Subcutaneous abdominal adipose tissue (tissue), 5 donors: Measurements from ENCODE around the gene STRBP.

ENCODE experiments used
- H3K27ac ChIP-seq: one replicate; pipeline ENCODE4 v1.7.0; 2013; ENCODE audit warnings: low read depth, mild to moderate bottlenecking, inconsistent platforms, low read length, moderate library complexity
- H3K27me3 ChIP-seq, 5 donors: one replicate each; pipeline ENCODE4 v1.7.0; 2013; ENCODE audit warnings: low read length in 5 of 5, inconsistent platforms in 1 of 5; ENCODE audit not compliant: control insufficient read depth in 5 of 5, insufficient read depth in 4 of 5
- H3K36me3 ChIP-seq, 5 donors: one replicate each; pipeline ENCODE4 v1.7.0; 2013; ENCODE audit warnings: low read length in 5 of 5; ENCODE audit not compliant: control insufficient read depth in 5 of 5, insufficient read depth in 5 of 5
- H3K4me1 ChIP-seq, 5 donors: one replicate each; pipeline ENCODE4 v1.7.0; 2013; ENCODE audit warnings: low read length in 5 of 5, mild to moderate bottlenecking in 3 of 5, moderate library complexity in 1 of 5; ENCODE audit not compliant: control insufficient read depth in 5 of 5, insufficient read depth in 5 of 5
- H3K4me3 ChIP-seq, 5 donors: one replicate each; pipeline ENCODE4 v1.7.0; 2013; ENCODE audit warnings: low read length in 5 of 5, low read depth in 1 of 5
- H3K9ac ChIP-seq, 5 donors: one replicate each; pipeline ENCODE4 v1.7.0; 2013; ENCODE audit warnings: low read length in 5 of 5, mild to moderate bottlenecking in 4 of 5, moderate library complexity in 3 of 5
- H3K9me3 ChIP-seq, 5 donors: one replicate each; pipeline ENCODE4 v1.7.0; 2013; ENCODE audit warnings: low read length in 5 of 5; ENCODE audit not compliant: control insufficient read depth in 5 of 5
- donor health status: healthy.
- donor health status: healthy.
- donor health status: healthy.
- donor health status: healthy.
- donor health status: healthy.

Gene STRBP

GRCh38 chr9:123234853-123235252 is 33.5 kb downstream of the STRBP start:
- Histone ChIP-seq H3K27ac (no peak overlapping the region), H3K9ac (no peak overlapping the region), H3K36me3 (no peaks in the 10 kb centered on the region), H3K4me3 (no peak overlapping the region), H3K9me3 (no peaks in the 10 kb centered on the region), H3K27me3 (no peaks in the 10 kb centered on the region), H3K4me1 (no peaks in the 10 kb centered on the region)

- Histone ChIP-seq H3K9me3 (no peaks in the 10 kb centered on the region), H3K27ac (no peak overlapping the region), H3K9ac (no peak overlapping the region), H3K4me1 (peaks cover 0 to 6% (median 0%) of the 10 kb centered on the region in 5 donors), H3K36me3 (no peaks in the 10 kb centered on the region), H3K27me3 (no peaks in the 10 kb centered on the region), H3K4me3 (no peak overlapping the region)
Observed at GRCh38 chr9:123232332-123232731, 36.1 kb downstream of the STRBP start.

GRCh38 chr9:123231421-123231820 is 37.0 kb downstream of the STRBP start:
- Histone ChIP-seq H3K9me3 (no peaks in the 10 kb centered on the region), H3K27ac (no peak overlapping the region), H3K36me3 (no peaks in the 10 kb centered on the region), H3K9ac (no peak overlapping the region), H3K27me3 (no peaks in the 10 kb centered on the region), H3K4me3 (no peak overlapping the region), H3K4me1 (peaks cover 0 to 6% (median 0%) of the 10 kb centered on the region in 5 donors)

- Histone ChIP-seq H3K27ac (no peak overlapping the region), H3K36me3 (no peaks in the 10 kb centered on the region), H3K9ac (no peak overlapping the region), H3K4me3 (no peak overlapping the region), H3K4me1 (peaks cover 0 to 6% (median 0%) of the 10 kb centered on the region in 5 donors), H3K27me3 (no peaks in the 10 kb centered on the region), H3K9me3 (no peaks in the 10 kb centered on the region)
Observed at GRCh38 chr9:123228967-123229366, 39.4 kb downstream of the STRBP start.

- no peaks in the 10 kb centered on the region for H3K9me3 ChIP-seq
- H3K9ac ChIP-seq: no peak overlapping the region
- no peaks in the 10 kb centered on the region for H3K36me3 ChIP-seq
- H3K4me1 ChIP-seq: peaks cover 0 to 10% (median 0%) of the 10 kb centered on the region in 5 donors
- no peak overlapping the region for H3K27ac ChIP-seq
- no peaks in the 10 kb centered on the region for H3K27me3 ChIP-seq
- H3K4me3 ChIP-seq: no peak overlapping the region
Observed at GRCh38 chr9:123225995-123226394, 42.4 kb downstream of the STRBP start.

GRCh38 chr9:123225374-123225813 is 43.0 kb downstream of the STRBP start:
- H3K4me3 ChIP-seq: no peak overlapping the region
- no peak overlapping the region for H3K27ac ChIP-seq
- peaks cover 0 to 10% (median 0%) of the 10 kb centered on the region in 5 donors for H3K4me1 ChIP-seq

GRCh38 chr9:123220127-123220526 is 48.3 kb downstream of the STRBP start:
- H3K9ac ChIP-seq: no peak overlapping the region
- no peaks in the 10 kb centered on the region for H3K27me3 ChIP-seq
- H3K27ac ChIP-seq: no peak overlapping the region
- peaks cover 0 to 4% (median 0%) of the 10 kb centered on the region in 5 donors for H3K4me1 ChIP-seq
- no peaks in the 10 kb centered on the region for H3K36me3 ChIP-seq
- H3K9me3 ChIP-seq: no peaks in the 10 kb centered on the region
- no peak overlapping the region for H3K4me3 ChIP-seq

More at GRCh38 chr9:123225374-123225813, 43.0 kb downstream of the STRBP start:
- Histone ChIP-seq H3K27me3 (no peaks in the 10 kb centered on the region), H3K9ac (no peak overlapping the region), H3K9me3 (no peaks in the 10 kb centered on the region), H3K36me3 (no peaks in the 10 kb centered on the region)

GRCh38 chr9:123218831-123219230 is 49.6 kb downstream of the STRBP start:
- Histone ChIP-seq H3K9ac (no peak overlapping the region), H3K4me3 (no peak overlapping the region), H3K9me3 (no peaks in the 10 kb centered on the region), H3K27ac (no peak overlapping the region), H3K27me3 (no peaks in the 10 kb centered on the region), H3K36me3 (no peaks in the 10 kb centered on the region), H3K4me1 (peaks cover 0 to 4% (median 0%) of the 10 kb centered on the region in 5 donors)

GRCh38 chr9:123217128-123217654 is 51.2 kb downstream of the STRBP start:
- H3K4me3 ChIP-seq: no peak overlapping the region
- H3K4me1 ChIP-seq: no peaks in the 10 kb centered on the region
- no peak overlapping the region for H3K9ac ChIP-seq
- no peak overlapping the region for H3K27ac ChIP-seq
- H3K9me3 ChIP-seq: no peaks in the 10 kb centered on the region
- H3K27me3 ChIP-seq: no peaks in the 10 kb centered on the region
- no peaks in the 10 kb centered on the region for H3K36me3 ChIP-seq

- no peaks in the 10 kb centered on the region for H3K9me3 ChIP-seq
- H3K9ac ChIP-seq: no peak overlapping the region
- no peaks in the 10 kb centered on the region for H3K4me1 ChIP-seq
- H3K4me3 ChIP-seq: no peak overlapping the region
- H3K36me3 ChIP-seq: no peaks in the 10 kb centered on the region
- H3K27ac ChIP-seq: no peak overlapping the region
- H3K27me3 ChIP-seq: no peaks in the 10 kb centered on the region
Observed at GRCh38 chr9:123216251-123216797, 52.1 kb downstream of the STRBP start.
